ENCODE results near the gene IMPA2.
"Not testable (repeated sequence)": the region's sequence is repeated elsewhere in the genome, so short reads cannot be mapped to it uniquely, and the experiment has no call there.

The IMPA2 gene

DNA sequence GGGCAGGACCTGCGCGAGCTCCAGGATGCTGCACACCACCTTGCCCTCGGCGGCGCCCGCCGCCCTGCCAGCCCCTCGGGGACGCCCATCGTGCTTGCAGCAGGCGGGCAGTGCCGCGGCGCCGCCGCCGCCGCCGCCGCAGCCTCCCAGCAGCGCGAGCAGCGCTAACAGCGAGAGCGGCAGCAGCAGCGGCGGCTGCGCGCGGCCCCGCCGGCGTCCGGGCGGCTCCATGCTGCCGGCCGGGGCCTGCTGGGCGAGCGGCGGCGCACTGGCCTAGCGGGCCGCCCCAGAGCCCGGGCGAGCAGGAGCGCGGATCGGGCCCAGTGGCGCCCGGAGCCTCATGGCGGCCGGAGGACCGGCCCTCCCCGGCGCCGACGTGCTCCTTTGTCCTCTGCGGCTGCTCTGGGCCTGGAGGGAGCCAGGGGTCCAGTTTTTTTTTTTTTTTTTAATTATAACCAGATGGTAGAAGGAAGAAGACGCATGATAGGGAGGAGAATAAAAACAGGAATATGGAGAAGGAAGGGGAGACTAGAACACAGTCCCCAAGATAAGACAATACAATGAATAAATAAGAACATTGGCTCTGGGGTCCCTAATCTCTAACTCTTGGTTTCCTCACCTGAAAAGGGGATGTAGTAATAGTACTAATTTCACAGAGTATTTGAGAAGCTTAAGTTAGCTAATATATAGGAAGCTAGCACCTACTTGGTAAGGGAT is 95.3 kb downstream of the IMPA2 start:
- peak; percentile 30 for DNase-seq (ENCODE audit: low spot score)

DNA sequence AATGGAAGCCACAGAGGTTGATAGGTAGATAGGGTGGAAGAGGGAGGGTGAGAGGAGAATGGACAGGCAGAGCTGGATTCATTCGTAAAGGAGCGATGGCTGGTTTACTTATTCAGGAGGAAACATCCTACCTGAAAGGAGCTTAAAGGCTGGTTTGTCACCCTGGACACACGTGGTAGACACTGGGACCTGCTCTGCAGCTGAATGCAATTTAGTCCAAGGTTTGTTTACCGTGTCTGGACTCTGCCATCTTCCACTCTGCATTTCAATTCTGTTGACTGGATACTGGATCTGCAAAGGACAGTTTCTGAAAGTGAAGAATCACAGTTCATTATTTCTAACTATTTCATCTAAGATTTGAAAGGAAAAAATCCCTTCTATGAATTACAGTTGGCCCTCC is 96.7 kb downstream of the IMPA2 start:
- not testable (repeated sequence) for DNase-seq (ENCODE audit: low spot score)

DNA sequence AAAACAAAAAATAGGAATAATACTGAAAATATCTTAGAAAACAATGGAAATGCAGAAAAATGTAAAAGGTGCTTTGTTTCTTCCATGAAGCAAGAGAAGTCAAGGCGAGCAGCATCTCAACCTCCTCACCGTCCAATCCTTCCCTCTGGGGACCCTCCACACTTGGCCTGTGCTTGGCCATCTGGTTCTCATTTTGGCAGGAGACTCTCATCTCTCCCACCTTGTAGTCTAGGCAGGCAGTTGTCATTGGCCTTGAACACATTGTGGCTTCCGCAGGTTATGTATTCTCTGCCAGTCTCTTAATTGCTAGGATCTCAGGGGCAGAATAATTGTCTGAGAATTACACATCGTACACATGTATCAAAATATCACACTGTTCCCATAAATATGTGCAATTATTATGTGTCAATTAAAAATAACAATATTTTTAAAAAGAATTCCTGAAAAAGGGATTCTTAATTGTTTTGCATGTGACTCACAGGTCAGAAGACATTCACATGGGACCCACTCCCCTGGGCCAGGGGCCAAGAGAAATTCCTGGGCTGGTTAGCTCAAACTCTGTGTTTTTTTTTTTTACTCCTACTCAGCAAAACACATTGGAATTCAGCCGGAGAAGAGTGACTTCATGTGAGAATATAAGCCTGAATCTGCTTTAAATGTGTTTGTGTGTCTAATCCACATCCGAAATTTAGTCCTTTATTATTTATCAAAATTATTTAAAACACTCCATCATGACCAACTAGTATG is 98.4 kb downstream of the IMPA2 start:
- DNase-seq (ENCODE audit: low spot score), result no peak

Data from kidney capillary endothelial cell (primary cell).